DOHH2 (cell line): ENCODE data around the gene DESI1.
"Not testable (repeated sequence)": the region's sequence is repeated elsewhere in the genome, so short reads cannot be mapped to it uniquely, and the experiment has no call there.

Experiments used
- H3F3A ChIP-seq: fragments of 200-600 bp; sonication (generic), shearing (Covaris generic); 2 replicates; pipeline ENCODE4 v1.6.0; 2016; ENCODE audit warnings: antibody characterized with exemption, mild to moderate bottlenecking; ENCODE audit not compliant: control insufficient read depth, insufficient read depth
- H3K27ac ChIP-seq: fragments of 200-600 bp; sonication (generic); 2 replicates; pipeline ENCODE4 v1.5.1; 2014; ENCODE audit warnings: low read depth, mild to moderate bottlenecking, low read length, moderate library complexity
- H3K27me3 ChIP-seq: fragments of 200-600 bp; sonication (generic); 2 replicates; pipeline ENCODE4 v1.6.1; 2014; ENCODE audit warnings: mild to moderate bottlenecking, low read length, mixed read lengths; ENCODE audit not compliant: control insufficient read depth
- H3K36me3 ChIP-seq: fragments of 200-600 bp; sonication (generic); 2 replicates; pipeline ENCODE4 v1.6.1; 2014; ENCODE audit warnings: mild to moderate bottlenecking, low read length, moderate library complexity, mixed read lengths; ENCODE audit not compliant: control insufficient read depth
- H3K4me1 ChIP-seq: fragments of 200-600 bp; sonication (generic); 2 replicates; pipeline ENCODE4 v1.6.1; 2014; ENCODE audit warnings: mild to moderate bottlenecking, low read length, mixed read lengths; ENCODE audit not compliant: control insufficient read depth
- H3K4me2 ChIP-seq: fragments of 200-600 bp; sonication (generic); 2 replicates; pipeline ENCODE4 v1.6.0; 2014; ENCODE audit warnings: mild to moderate bottlenecking, low read length, moderate library complexity
- H3K4me3 ChIP-seq: fragments of 200-600 bp; sonication (generic); 2 replicates; pipeline ENCODE4 v1.5.1; 2014; ENCODE audit warnings: mild to moderate bottlenecking, low read length, mixed read lengths
- H3K79me2 ChIP-seq: fragments of 200-600 bp; sonication (generic); 2 replicates; pipeline ENCODE4 v1.6.1; 2014; ENCODE audit warnings: mild to moderate bottlenecking, low read length, mixed read lengths; ENCODE audit not compliant: control insufficient read depth
- H3K9me2 ChIP-seq: fragments of 200-600 bp; sonication (generic); replicated peaks from 2 replicates; pipeline ENCODE4 v1.6.1; 2014; ENCODE audit warnings: mild to moderate bottlenecking, low read length, mixed read lengths; ENCODE audit not compliant: control insufficient read depth
- H3K9me3 ChIP-seq: fragments of 200-600 bp; sonication (generic); 2 replicates; pipeline ENCODE4 v1.6.1; 2014; ENCODE audit warnings: antibody characterized with exemption, low read length, mixed read lengths; ENCODE audit not compliant: control insufficient read depth, insufficient read depth
- H4K20me1 ChIP-seq: fragments of 200-600 bp; sonication (generic); 2 replicates; pipeline ENCODE4 v1.6.0; 2014; ENCODE audit warnings: low read depth, mild to moderate bottlenecking, antibody characterized with exemption, low read length, moderate library complexity; ENCODE audit not compliant: control insufficient read depth, insufficient read depth
- EZH2phosphoT487 ChIP-seq: fragments of 200-600 bp; sonication (generic); IDR thresholded peaks from 2 replicates; pipeline ENCODE4 v1.6.1; 2017; ENCODE audit warnings: borderline replicate concordance, mild to moderate bottlenecking, antibody characterized with exemption, low read length, moderate library complexity, mixed read lengths
- TF ChIP-seq, protein P1 (sequence below): fragments of 200-600 bp; sonication (generic); IDR thresholded peaks from one replicate; pipeline ENCODE4 v1.5.1; 2014; ENCODE audit warnings: antibody characterized with exemption, mild to moderate bottlenecking, low read depth, low read length; ENCODE audit not compliant: poor library complexity, severe bottlenecking

The DESI1 gene

DNA sequence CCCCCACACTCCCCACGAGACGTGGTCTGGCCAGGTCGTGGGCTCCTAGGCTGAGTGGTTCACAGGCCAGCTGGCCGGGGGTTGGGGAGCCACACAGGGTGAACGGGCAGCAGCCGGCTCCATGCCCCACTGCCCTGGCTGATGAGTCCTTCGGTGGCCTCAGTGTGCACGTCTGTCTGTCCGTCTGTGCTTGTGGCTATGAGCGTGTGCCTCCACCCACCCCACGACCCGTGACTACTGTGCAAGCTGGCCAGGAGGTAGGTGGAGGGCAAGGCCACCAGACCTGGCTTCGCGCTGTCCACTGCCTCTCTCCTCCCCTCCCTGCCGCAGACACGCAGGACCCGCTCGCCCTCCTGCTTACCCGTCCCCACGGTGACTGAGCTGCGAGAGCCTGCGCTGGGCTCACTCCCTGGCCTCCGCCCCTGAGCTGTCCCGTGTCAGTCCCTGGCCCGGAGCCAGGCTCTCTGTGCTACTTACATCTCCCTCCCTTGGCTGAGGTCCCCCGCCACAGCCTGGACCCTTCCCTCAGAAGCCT is 45.9 kb downstream of the DESI1 start:
- H3K79me2 ChIP-seq: no peaks in the 10 kb centered on the region
- no peaks in the 10 kb centered on the region for H4K20me1 ChIP-seq
- H3K27ac ChIP-seq: no peak overlapping the region
- H3K4me1 ChIP-seq: no peaks in the 10 kb centered on the region
- H3K36me3 ChIP-seq: no peaks in the 10 kb centered on the region
- H3K4me3 ChIP-seq: no peak overlapping the region
- H3K4me2 ChIP-seq: no peak overlapping the region
- H3F3A ChIP-seq: no peaks in the 10 kb centered on the region
- no peaks in the 10 kb centered on the region for H3K9me2 ChIP-seq
- no peak for TF ChIP-seq EZH2phosphoT487
- TF ChIP-seq, protein P1, sequence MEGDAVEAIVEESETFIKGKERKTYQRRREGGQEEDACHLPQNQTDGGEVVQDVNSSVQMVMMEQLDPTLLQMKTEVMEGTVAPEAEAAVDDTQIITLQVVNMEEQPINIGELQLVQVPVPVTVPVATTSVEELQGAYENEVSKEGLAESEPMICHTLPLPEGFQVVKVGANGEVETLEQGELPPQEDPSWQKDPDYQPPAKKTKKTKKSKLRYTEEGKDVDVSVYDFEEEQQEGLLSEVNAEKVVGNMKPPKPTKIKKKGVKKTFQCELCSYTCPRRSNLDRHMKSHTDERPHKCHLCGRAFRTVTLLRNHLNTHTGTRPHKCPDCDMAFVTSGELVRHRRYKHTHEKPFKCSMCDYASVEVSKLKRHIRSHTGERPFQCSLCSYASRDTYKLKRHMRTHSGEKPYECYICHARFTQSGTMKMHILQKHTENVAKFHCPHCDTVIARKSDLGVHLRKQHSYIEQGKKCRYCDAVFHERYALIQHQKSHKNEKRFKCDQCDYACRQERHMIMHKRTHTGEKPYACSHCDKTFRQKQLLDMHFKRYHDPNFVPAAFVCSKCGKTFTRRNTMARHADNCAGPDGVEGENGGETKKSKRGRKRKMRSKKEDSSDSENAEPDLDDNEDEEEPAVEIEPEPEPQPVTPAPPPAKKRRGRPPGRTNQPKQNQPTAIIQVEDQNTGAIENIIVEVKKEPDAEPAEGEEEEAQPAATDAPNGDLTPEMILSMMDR: no peak
- H3K9me3 ChIP-seq: no peaks in the 10 kb centered on the region
- no peaks in the 10 kb centered on the region for H3K27me3 ChIP-seq

DNA sequence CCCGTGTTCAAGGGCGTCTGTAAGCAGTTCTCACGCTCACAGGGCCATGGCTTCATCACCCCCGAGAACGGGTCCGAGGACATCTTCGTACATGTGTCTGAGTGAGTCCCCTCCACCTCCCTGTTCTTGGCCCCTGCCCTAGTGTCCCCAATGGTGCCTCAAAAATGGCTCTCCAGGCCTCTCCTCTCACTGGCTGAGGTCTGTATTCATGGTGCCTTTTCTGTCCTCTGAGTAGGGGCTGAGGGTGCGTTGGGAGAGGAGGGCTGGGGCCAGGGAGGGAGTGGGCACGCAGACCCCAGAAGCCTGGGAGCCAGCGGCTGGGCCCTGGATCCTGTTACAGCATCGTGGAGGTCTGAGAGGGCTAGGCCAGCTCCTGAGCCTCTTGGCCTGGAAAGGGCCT is 47.2 kb downstream of the DESI1 start:
- Histone ChIP-seq H3K79me2 (no peaks in the 10 kb centered on the region), H3K4me3 (no peak overlapping the region), H3K27me3 (no peaks in the 10 kb centered on the region; the same call in 1 of the 2 replicates), H3F3A (no peaks in the 10 kb centered on the region), H3K9me3 (no peaks in the 10 kb centered on the region), H3K36me3 (no peaks in the 10 kb centered on the region), H3K4me1 (no peaks in the 10 kb centered on the region), H3K9me2 (no peaks in the 10 kb centered on the region), H3K27ac (no peak overlapping the region), H4K20me1 (no peaks in the 10 kb centered on the region), H3K4me2 (no peak overlapping the region)
- TF ChIP-seq, protein P1: no peak
- no peak for TF ChIP-seq EZH2phosphoT487

DNA sequence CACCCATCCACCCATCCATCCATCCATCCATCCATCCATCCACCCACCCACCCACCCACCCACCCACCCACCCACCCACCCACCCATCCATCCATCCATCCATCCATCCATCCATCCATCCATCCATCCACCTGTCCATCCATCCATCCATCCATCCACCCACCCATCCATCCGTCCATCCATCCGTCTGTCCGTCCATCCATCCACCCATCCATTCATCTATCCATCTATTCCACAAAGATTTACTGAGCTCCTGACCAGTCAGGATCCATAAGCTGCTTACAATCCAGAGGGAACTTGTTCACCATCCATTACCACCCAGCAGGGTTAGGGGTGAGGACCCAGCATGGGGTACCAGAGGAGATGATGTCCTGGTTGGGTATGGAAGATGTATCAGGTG is 48.5 kb downstream of the DESI1 start:
- H3K27ac ChIP-seq, H3K36me3 ChIP-seq, H3K9me3 ChIP-seq, H3K9me2 ChIP-seq, H3K79me2 ChIP-seq, H3K4me1 ChIP-seq, H3F3A ChIP-seq, H3K27me3 ChIP-seq, H3K4me2 ChIP-seq, H3K4me3 ChIP-seq, H4K20me1 ChIP-seq: not testable (repeated sequence)

DNA sequence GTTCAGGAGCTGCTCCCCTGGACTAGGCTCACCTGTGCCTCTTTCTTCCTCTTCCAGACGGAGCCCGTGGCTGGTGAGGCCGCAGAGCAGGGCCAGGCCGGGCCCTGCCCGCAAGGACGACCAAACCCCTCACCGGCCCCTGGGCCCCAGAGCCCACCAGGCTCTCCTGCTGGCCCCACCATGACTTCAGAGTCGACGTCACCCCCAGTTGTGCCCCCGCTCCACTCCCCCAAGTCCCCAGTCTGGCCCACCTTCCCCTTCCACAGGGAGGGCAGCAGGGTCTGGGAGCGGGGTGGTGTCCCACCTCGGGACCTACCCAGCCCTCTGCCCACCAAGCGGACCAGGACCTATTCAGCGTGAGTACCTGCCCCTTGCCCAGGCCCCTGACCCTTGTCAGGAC is 49.1 kb downstream of the DESI1 start:
- Histone ChIP-seq H3K36me3 (no peaks in the 10 kb centered on the region), H4K20me1 (no peaks in the 10 kb centered on the region), H3K9me3 (no peaks in the 10 kb centered on the region), H3K27me3 (no peaks in the 10 kb centered on the region; the same call in 1 of the 2 replicates), H3K4me3 (no peak overlapping the region), H3K4me2 (no peak overlapping the region), H3K4me1 (no peaks in the 10 kb centered on the region), H3K27ac (no peak overlapping the region), H3K79me2 (no peaks in the 10 kb centered on the region), H3K9me2 (no peaks in the 10 kb centered on the region), H3F3A (no peaks in the 10 kb centered on the region)
- TF ChIP-seq, protein P1: no peak
- TF ChIP-seq EZH2phosphoT487: no peak
